Hepatocyte (in vitro differentiated cells): Measurements from ENCODE around the gene OR51B2. TPM values are rescaled to one million over a fixed set of nuclear protein-coding genes. Genes with fewer than 3 reads are reported as not detected.
"Not testable (repeated sequence)": the region's sequence is repeated elsewhere in the genome, so short reads cannot be mapped to it uniquely, and the experiment has no call there.

Experiments used
- DNase-seq: peaks from one replicate; pipeline ENCODE4 v3.0.0-alpha.2; 2016; ENCODE audit warnings: low spot score
- H2AFZ ChIP-seq: fragments of 200-600 bp; sonication (generic); 2 replicates; pipeline ENCODE4 v1.6.0; 2016; ENCODE audit warnings: antibody characterized with exemption, mild to moderate bottlenecking
- H3K27ac ChIP-seq: fragments of 200-600 bp; sonication (generic); 2 replicates; pipeline ENCODE4 v1.5.1; 2016; ENCODE audit warnings: mild to moderate bottlenecking
- H3K27me3 ChIP-seq: fragments of 200-600 bp; sonication (generic); 2 replicates; pipeline ENCODE4 v1.6.1; 2016
- H3K36me3 ChIP-seq: fragments of 200-600 bp; sonication (generic); replicated peaks from 2 replicates; pipeline ENCODE4 v1.5.1; 2016; ENCODE audit warnings: low read depth; ENCODE audit not compliant: insufficient read depth
- H3K4me1 ChIP-seq: fragments of 200-600 bp; sonication (generic); 2 replicates; pipeline ENCODE4 v1.5.1; 2016; ENCODE audit warnings: mild to moderate bottlenecking, moderate library complexity; ENCODE audit not compliant: insufficient read depth
- H3K4me2 ChIP-seq: fragments of 200-600 bp; sonication (generic); 2 replicates; pipeline ENCODE4 v1.6.0; 2016
- H3K4me3 ChIP-seq: fragments of 200-600 bp; sonication (generic); 2 replicates; pipeline ENCODE4 v1.5.1; 2016; ENCODE audit warnings: mild to moderate bottlenecking
- H3K79me2 ChIP-seq: fragments of 200-600 bp; sonication (generic); 2 replicates; pipeline ENCODE4 v1.6.0; 2017; ENCODE audit warnings: mild to moderate bottlenecking
- H3K9me2 ChIP-seq: fragments of 200-600 bp; sonication (generic); replicated peaks from 2 replicates; pipeline ENCODE4 v1.6.0; 2017; ENCODE audit warnings: mild to moderate bottlenecking; ENCODE audit not compliant: insufficient read depth
- H3K9me3 ChIP-seq: fragments of 200-600 bp; sonication (generic); 2 replicates; pipeline ENCODE4 v1.5.1; 2016; ENCODE audit warnings: low read depth, mild to moderate bottlenecking
- H4K20me1 ChIP-seq: fragments of 200-600 bp; sonication (generic); 2 replicates; pipeline ENCODE4 v1.6.0; 2016; ENCODE audit warnings: mild to moderate bottlenecking; ENCODE audit not compliant: insufficient read depth, poor library complexity, severe bottlenecking
- EZH2 ChIP-seq: fragments of 200-600 bp; sonication (generic); IDR thresholded peaks from 2 replicates; pipeline ENCODE4 v1.6.1; 2016; ENCODE audit warnings: antibody characterized with exemption, mild to moderate bottlenecking, borderline replicate concordance
- EZH2phosphoT487 ChIP-seq: fragments of 200-600 bp; sonication (generic); IDR thresholded peaks from one replicate; pipeline ENCODE4 v1.6.1; 2018; ENCODE audit warnings: antibody characterized with exemption, mild to moderate bottlenecking, low read depth, moderate library complexity; ENCODE audit not compliant: unreplicated experiment, severe bottlenecking
- WGBS: methylation state at CpG from one replicate; pipeline ENCODE4 v1.1.6; 2016; ENCODE audit warnings: low lambda C conversion rate; ENCODE audit errors: missing lambda C conversion rate; 5-methylcytosine and 5-hydroxymethylcytosine counted together
- polyA plus RNA-seq: library from polyadenylated mRNA; unstranded; fragments of >200 nt; fragmentation: Nextera tagmentation; extraction: Ambion mirVana; gene quantifications from 2 replicates; pipeline ENCODE4 v1.2.1, GENCODE V29; 2016
- total RNA-seq: library from RNA; depleted of rRNA; stranded (reverse); fragments of >200 nt; gene quantifications from 2 replicates; pipeline ENCODE4 v1.2.3, GENCODE V29; 2014
- TF ChIP-seq, protein P1 (sequence below): fragments of 200-600 bp; sonication (generic); IDR thresholded peaks from 2 replicates; pipeline ENCODE4 v1.5.1; 2016; ENCODE audit warnings: antibody characterized with exemption, mild to moderate bottlenecking; ENCODE audit not compliant: poor library complexity

OR51B2 gene
- total and polyA plus RNA-seq, 2 experiments from 2014 or later = not detected

DNA sequence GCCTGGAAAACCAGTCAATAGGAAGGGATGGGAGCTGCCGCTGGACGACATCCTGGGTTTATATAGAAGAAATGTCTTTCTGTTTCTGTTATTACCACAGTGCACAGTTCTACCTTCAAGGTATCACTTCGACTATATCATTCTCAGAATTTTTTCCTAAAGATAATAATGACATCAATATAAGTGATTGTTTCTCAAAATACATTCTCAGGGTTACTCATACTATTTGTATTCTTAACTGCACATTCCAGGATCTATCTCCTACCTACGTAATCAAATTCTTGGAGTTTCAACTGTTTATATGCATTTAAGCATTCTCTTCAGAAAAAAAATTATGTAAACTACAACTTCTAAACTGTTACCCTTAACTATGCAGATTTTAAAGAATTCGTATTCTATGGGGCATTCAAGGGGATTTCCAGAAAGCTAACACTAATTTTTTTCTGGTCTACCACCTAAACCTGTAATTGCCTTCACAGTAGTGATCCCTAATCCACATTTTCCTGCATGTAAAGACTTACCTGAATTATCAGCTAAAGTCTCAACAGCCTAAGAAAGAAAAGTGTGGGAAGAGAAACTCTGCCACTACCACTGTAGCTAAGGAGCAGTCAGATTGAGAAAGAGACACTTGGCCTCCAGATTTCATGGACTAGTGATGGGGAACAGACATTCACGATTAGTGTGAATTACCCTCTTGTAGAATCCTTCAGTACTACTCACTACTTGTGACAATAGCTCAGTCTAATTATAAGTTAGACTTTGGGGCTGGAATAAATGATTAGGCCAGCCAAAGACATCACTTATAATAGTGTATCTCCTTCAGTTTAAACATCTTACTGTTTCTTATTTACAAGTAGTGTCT, 19.6 kb upstream of the OR51B2 start, which contains the start of gene OR51B5:
TSS of gene OR51B5 (minus strand) at position 51 of the 862 bp plus-strand sequence. CDS start at position 51, 0 bp downstream.
- no peak for DNase-seq
- H4K20me1 ChIP-seq = no peaks in the 10 kb centered on the region
- H3K4me3 ChIP-seq = no peak within 1 kb of the TSS
- WGBS = 81% methylated on average over 6 of the region's 6 CpGs
- no peaks in the 10 kb centered on the region for H3K9me2 ChIP-seq
- no peaks in the 10 kb centered on the region for H3K36me3 ChIP-seq
- no peak for TF ChIP-seq EZH2
- TF ChIP-seq, protein P1, sequence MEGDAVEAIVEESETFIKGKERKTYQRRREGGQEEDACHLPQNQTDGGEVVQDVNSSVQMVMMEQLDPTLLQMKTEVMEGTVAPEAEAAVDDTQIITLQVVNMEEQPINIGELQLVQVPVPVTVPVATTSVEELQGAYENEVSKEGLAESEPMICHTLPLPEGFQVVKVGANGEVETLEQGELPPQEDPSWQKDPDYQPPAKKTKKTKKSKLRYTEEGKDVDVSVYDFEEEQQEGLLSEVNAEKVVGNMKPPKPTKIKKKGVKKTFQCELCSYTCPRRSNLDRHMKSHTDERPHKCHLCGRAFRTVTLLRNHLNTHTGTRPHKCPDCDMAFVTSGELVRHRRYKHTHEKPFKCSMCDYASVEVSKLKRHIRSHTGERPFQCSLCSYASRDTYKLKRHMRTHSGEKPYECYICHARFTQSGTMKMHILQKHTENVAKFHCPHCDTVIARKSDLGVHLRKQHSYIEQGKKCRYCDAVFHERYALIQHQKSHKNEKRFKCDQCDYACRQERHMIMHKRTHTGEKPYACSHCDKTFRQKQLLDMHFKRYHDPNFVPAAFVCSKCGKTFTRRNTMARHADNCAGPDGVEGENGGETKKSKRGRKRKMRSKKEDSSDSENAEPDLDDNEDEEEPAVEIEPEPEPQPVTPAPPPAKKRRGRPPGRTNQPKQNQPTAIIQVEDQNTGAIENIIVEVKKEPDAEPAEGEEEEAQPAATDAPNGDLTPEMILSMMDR = no peak
- TF ChIP-seq EZH2phosphoT487 = no peak
- H3K79me2 ChIP-seq = no peaks in the 10 kb centered on the region
- no peak within 1 kb of the TSS for H3K27ac ChIP-seq
- no peaks in the 10 kb centered on the region for H3K4me1 ChIP-seq
- no peak within 1 kb of the TSS for H3K4me2 ChIP-seq
- H3K27me3 ChIP-seq = no peaks in the 10 kb centered on the region
- no peaks in the 10 kb centered on the region for H3K9me3 ChIP-seq
- no peak within 1 kb of the TSS for H2AFZ ChIP-seq

DNA sequence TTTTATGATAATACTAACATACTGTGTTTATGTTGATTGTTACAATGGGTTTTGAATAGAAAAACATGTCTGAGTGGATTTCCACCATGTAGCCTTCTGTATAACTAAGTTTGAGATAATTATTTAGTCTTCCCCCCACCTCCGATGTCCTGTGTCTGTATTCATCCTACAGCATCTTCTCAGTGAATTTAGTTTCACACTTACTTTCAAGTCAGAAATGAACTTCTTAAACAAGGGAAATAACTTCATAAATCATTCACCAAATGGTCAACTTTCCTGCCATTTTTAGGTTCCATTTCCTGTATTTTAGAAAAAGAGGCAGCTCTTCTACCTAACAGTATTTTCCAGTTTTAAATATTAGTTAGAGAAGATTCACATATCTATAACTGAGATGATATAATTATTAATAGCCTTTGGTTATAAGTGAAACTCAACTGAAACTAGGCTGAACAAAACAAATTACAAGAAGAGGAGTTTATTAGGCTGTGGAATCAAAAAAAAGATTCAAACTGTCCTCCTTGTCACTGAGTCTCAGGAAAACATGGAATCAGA, 15.8 kb upstream of the OR51B2 start:
- no peaks in the 10 kb centered on the region for H3K79me2 ChIP-seq
- no peaks in the 10 kb centered on the region for H3K4me1 ChIP-seq
- H3K4me2 ChIP-seq = no peak overlapping the region
- H3K9me2 ChIP-seq = no peaks in the 10 kb centered on the region
- H3K4me3 ChIP-seq = no peak overlapping the region
- no peak for DNase-seq
- WGBS = 91% methylated on average over 1 of the region's 1 CpG
- no peaks in the 10 kb centered on the region for H3K27me3 ChIP-seq
- H3K36me3 ChIP-seq = no peaks in the 10 kb centered on the region
- no peak overlapping the region for H2AFZ ChIP-seq
- no peaks in the 10 kb centered on the region for H3K9me3 ChIP-seq
- no peaks in the 10 kb centered on the region for H4K20me1 ChIP-seq
- TF ChIP-seq EZH2 (no peak), EZH2phosphoT487 (no peak)
- TF ChIP-seq, protein P1 = no peak
- no peak overlapping the region for H3K27ac ChIP-seq

GRCh38 chr11:5337253-5337652, 13.2 kb upstream of the OR51B2 start:
- not testable (repeated sequence) for H3K4me3 ChIP-seq, H3K9me3 ChIP-seq, H2AFZ ChIP-seq, H3K9me2 ChIP-seq, DNase-seq, H3K27me3 ChIP-seq, H3K36me3 ChIP-seq, H4K20me1 ChIP-seq, H3K4me1 ChIP-seq, H3K79me2 ChIP-seq, H3K27ac ChIP-seq, H3K4me2 ChIP-seq
- 92% methylated on average over 1 of the region's 1 CpG for WGBS

DNA sequence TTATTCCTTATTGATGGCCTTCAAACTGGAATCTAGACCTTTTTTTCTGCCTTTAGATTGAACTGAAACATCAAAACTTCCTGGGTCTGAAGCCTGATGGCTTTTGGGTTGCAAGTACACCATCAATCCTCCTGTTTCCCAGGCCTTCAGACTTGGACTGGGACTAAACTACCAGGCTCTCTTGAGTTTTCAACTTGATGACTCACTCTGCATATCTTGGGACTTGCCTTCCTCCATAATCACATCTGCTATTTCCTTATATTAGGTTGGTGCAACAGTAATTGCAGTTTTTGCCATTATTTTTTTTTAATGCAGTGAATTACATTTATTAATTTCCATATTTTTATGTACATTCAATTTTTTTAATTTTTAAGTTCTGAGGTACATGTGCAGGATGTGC, 12.2 kb upstream of the OR51B2 start:
- no peaks in the 10 kb centered on the region for H4K20me1 ChIP-seq
- DNase-seq = no peak
- H3K27ac ChIP-seq = no peak overlapping the region
- H3K36me3 ChIP-seq = no peaks in the 10 kb centered on the region
- H3K9me3 ChIP-seq = no peaks in the 10 kb centered on the region
- H3K79me2 ChIP-seq = no peaks in the 10 kb centered on the region
- H2AFZ ChIP-seq = no peak overlapping the region
- no peak overlapping the region for H3K4me2 ChIP-seq
- no peaks in the 10 kb centered on the region for H3K4me1 ChIP-seq
- no peak overlapping the region for H3K4me3 ChIP-seq
- H3K9me2 ChIP-seq = no peaks in the 10 kb centered on the region
- no peaks in the 10 kb centered on the region for H3K27me3 ChIP-seq
- TF ChIP-seq EZH2 (no peak), EZH2phosphoT487 (no peak)
- TF ChIP-seq, protein P1 = no peak
